ENCODE measurements around the gene AGBL4.

Gene AGBL4

DNA sequence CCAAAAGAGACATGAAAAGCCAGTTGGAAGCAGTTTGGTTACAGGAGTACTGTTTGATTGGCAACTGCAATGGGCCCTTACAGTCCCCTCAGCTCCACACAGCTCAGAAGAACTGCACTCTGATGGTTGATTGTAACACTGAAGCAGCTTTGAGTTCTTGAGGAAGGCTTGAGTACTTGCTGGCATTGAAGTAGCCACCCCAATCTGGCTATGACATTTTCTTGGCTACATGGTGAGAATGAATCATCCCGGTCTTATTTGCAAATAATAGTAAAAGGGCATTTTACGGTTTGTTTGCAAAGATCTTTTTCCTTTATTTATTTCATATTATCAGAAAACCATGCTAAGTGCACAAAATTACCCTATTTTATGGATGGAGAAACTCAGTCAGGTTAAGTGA, 1087.3 kb downstream of the AGBL4 start:
- peaks cover 0 to 12% (median 0%) of the 10 kb centered on the region in 5 donors for H3K4me1 ChIP-seq (ENCODE audit: control insufficient read depth in 5 of 5, insufficient read depth in 5 of 5, low read length in 5 of 5)
- no peak overlapping the region for H3K4me3 ChIP-seq (ENCODE audit: low read depth in 1 of 5, low read length in 5 of 5)
- H3K27me3 ChIP-seq (ENCODE audit: control insufficient read depth in 5 of 5, insufficient read depth in 4 of 5, low read length in 5 of 5), result no peaks in the 10 kb centered on the region
- H3K9me3 ChIP-seq (ENCODE audit: control insufficient read depth in 5 of 5, low read length in 5 of 5), result no peaks in the 10 kb centered on the region
- H3K9ac ChIP-seq (ENCODE audit: low read length in 5 of 5), result no peak overlapping the region
- H3K36me3 ChIP-seq (ENCODE audit: control insufficient read depth in 5 of 5, insufficient read depth in 5 of 5, low read length in 5 of 5), result no peaks in the 10 kb centered on the region
- no peak overlapping the region for H3K27ac ChIP-seq (ENCODE audit: low read depth, low read length)

DNA sequence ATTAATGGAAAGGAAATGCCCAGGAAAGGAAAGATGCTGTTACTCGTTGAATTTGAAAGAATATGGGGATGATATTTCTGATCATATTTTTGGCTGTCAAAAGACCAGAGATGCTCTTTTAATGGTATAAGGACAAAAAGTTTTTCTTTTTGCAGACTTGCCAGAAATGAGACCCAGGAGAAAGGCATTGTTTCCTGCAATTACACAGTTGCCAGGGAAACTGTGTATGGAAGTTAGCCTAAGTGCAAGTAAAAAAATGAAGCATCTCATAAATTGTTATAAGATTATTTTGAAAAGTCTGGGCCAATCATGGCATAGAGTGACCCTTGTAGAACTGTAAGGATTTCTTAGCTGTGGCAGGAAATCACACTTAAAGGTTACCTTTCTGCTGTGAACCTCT, 1091.4 kb downstream of the AGBL4 start:
- H3K27me3 ChIP-seq (ENCODE audit: control insufficient read depth in 5 of 5, insufficient read depth in 4 of 5, low read length in 5 of 5), result no peaks in the 10 kb centered on the region
- H3K4me3 ChIP-seq (ENCODE audit: low read depth in 1 of 5, low read length in 5 of 5), result no peak overlapping the region
- no peak overlapping the region for H3K27ac ChIP-seq (ENCODE audit: low read depth, low read length)
- no peaks in the 10 kb centered on the region for H3K36me3 ChIP-seq (ENCODE audit: control insufficient read depth in 5 of 5, insufficient read depth in 5 of 5, low read length in 5 of 5)
- peaks cover 0 to 35% (median 3%) of the 10 kb centered on the region in 5 donors for H3K4me1 ChIP-seq (ENCODE audit: control insufficient read depth in 5 of 5, insufficient read depth in 5 of 5, low read length in 5 of 5)
- H3K9me3 ChIP-seq (ENCODE audit: control insufficient read depth in 5 of 5, low read length in 5 of 5), result no peaks in the 10 kb centered on the region
- no peak overlapping the region for H3K9ac ChIP-seq (ENCODE audit: low read length in 5 of 5)

- no peaks in the 10 kb centered on the region for H3K36me3 ChIP-seq (ENCODE audit: control insufficient read depth in 5 of 5, insufficient read depth in 5 of 5, low read length in 5 of 5)
- H3K4me3 ChIP-seq (ENCODE audit: low read depth in 1 of 5, low read length in 5 of 5), result no peak overlapping the region
- H3K27ac ChIP-seq (ENCODE audit: low read depth, low read length), result no peak overlapping the region
- no peaks in the 10 kb centered on the region for H3K27me3 ChIP-seq (ENCODE audit: control insufficient read depth in 5 of 5, insufficient read depth in 4 of 5, low read length in 5 of 5)
- peaks cover 0 to 35% (median 3%) of the 10 kb centered on the region in 5 donors for H3K4me1 ChIP-seq (ENCODE audit: control insufficient read depth in 5 of 5, insufficient read depth in 5 of 5, low read length in 5 of 5)
- H3K9me3 ChIP-seq (ENCODE audit: control insufficient read depth in 5 of 5, low read length in 5 of 5), result no peaks in the 10 kb centered on the region
- no peak overlapping the region for H3K9ac ChIP-seq (ENCODE audit: low read length in 5 of 5)
Observed at GRCh38 chr1:48931506-48932192, 1092.1 kb downstream of the AGBL4 start.

DNA sequence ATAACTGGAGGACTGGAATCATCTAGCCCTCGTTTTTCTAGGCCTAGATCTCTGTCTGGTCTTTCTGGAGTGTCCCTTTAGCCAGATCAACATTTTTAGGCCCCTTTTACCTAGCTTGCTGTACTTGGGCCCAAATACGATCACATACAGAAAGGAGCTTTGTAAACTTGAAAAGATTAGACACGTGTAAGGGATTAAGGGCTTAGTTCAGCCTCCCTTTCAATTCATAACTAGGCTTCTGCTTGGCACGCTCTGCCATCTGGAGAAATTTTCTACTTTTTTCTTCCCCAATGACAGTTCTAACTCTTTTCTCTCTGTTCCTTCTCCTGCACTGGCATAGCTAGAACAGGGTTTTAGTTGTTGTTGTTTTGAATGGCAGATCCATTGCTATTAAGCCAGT, 1093.7 kb downstream of the AGBL4 start:
- H3K9me3 ChIP-seq (ENCODE audit: control insufficient read depth in 5 of 5, low read length in 5 of 5), result no peaks in the 10 kb centered on the region
- H3K36me3 ChIP-seq (ENCODE audit: control insufficient read depth in 5 of 5, insufficient read depth in 5 of 5, low read length in 5 of 5), result no peaks in the 10 kb centered on the region
- H3K9ac ChIP-seq (ENCODE audit: low read length in 5 of 5), result no peak overlapping the region
- no peak overlapping the region for H3K27ac ChIP-seq (ENCODE audit: low read depth, low read length)
- no peak overlapping the region for H3K4me3 ChIP-seq (ENCODE audit: low read depth in 1 of 5, low read length in 5 of 5)
- H3K4me1 ChIP-seq (ENCODE audit: control insufficient read depth in 5 of 5, insufficient read depth in 5 of 5, low read length in 5 of 5), result peaks cover 0 to 35% (median 3%) of the 10 kb centered on the region in 5 donors
- no peaks in the 10 kb centered on the region for H3K27me3 ChIP-seq (ENCODE audit: control insufficient read depth in 5 of 5, insufficient read depth in 4 of 5, low read length in 5 of 5)

DNA sequence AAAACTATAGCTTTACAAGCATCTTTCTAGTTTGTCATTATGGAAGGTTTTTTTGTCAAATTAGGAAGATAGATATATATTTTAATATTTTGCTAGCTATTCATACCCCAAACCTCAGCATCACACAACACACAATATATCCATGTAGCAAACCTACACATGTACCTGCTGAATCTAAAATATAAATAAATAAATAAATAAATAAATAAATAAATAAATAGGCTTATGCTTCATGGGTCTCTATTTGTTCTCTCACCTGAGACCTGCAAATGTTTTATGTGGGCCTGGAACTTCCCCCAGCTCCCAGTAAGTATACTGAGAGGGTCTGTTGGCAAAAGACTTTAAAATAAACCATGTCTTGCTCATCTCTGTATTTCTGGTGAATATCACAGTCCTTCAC, 1099.7 kb downstream of the AGBL4 start:
- no peak overlapping the region for H3K4me3 ChIP-seq (ENCODE audit: low read depth in 1 of 5, low read length in 5 of 5)
- H3K4me1 ChIP-seq (ENCODE audit: control insufficient read depth in 5 of 5, insufficient read depth in 5 of 5, low read length in 5 of 5), result peaks cover 0 to 8% (median 0%) of the 10 kb centered on the region in 5 donors
- H3K27ac ChIP-seq (ENCODE audit: low read depth, low read length), result no peak overlapping the region
- no peaks in the 10 kb centered on the region for H3K36me3 ChIP-seq (ENCODE audit: control insufficient read depth in 5 of 5, insufficient read depth in 5 of 5, low read length in 5 of 5)
- no peak overlapping the region for H3K9ac ChIP-seq (ENCODE audit: low read length in 5 of 5)
- no peaks in the 10 kb centered on the region for H3K27me3 ChIP-seq (ENCODE audit: control insufficient read depth in 5 of 5, insufficient read depth in 4 of 5, low read length in 5 of 5)
- H3K9me3 ChIP-seq (ENCODE audit: control insufficient read depth in 5 of 5, low read length in 5 of 5), result no peaks in the 10 kb centered on the region

GRCh38 chr1:48923116-48923515, 1100.6 kb downstream of the AGBL4 start:
- Histone ChIP-seq H3K9me3 (ENCODE audit: control insufficient read depth in 5 of 5, low read length in 5 of 5) (no peaks in the 10 kb centered on the region), H3K4me1 (ENCODE audit: control insufficient read depth in 5 of 5, insufficient read depth in 5 of 5, low read length in 5 of 5) (peaks cover 0 to 8% (median 0%) of the 10 kb centered on the region in 5 donors), H3K4me3 (ENCODE audit: low read depth in 1 of 5, low read length in 5 of 5) (no peak overlapping the region), H3K27ac (ENCODE audit: low read depth, low read length) (no peak overlapping the region), H3K9ac (ENCODE audit: low read length in 5 of 5) (no peak overlapping the region), H3K27me3 (ENCODE audit: control insufficient read depth in 5 of 5, insufficient read depth in 4 of 5, low read length in 5 of 5) (no peaks in the 10 kb centered on the region), H3K36me3 (ENCODE audit: control insufficient read depth in 5 of 5, insufficient read depth in 5 of 5, low read length in 5 of 5) (no peaks in the 10 kb centered on the region)

DNA sequence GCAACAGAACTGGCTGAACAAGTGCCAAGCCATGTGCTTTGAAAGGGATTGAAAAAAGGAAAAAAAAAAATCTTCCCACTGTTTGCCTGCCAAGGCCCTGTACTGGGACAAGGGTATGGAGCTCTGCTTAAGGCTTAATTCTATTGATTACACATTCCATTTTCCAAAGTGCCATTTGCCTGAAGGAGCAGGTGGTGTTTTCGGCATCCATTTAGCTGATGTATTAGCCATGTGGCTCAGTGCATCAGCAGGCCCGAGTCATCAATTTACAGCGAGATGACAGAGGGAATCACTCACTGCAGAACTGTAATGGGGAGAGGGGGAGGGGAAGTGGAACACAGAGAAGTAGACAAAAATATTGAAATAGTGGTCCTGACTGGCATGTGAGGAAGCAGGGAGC, 1102.9 kb downstream of the AGBL4 start:
- H3K9ac ChIP-seq (ENCODE audit: low read length in 5 of 5), result no peak overlapping the region
- H3K27ac ChIP-seq (ENCODE audit: low read depth, low read length), result no peak overlapping the region
- no peaks in the 10 kb centered on the region for H3K36me3 ChIP-seq (ENCODE audit: control insufficient read depth in 5 of 5, insufficient read depth in 5 of 5, low read length in 5 of 5)
- no peak overlapping the region for H3K4me3 ChIP-seq (ENCODE audit: low read depth in 1 of 5, low read length in 5 of 5)
- peaks cover 0 to 8% (median 4%) of the 10 kb centered on the region in 5 donors for H3K4me1 ChIP-seq (ENCODE audit: control insufficient read depth in 5 of 5, insufficient read depth in 5 of 5, low read length in 5 of 5)
- H3K9me3 ChIP-seq (ENCODE audit: control insufficient read depth in 5 of 5, low read length in 5 of 5), result no peaks in the 10 kb centered on the region
- H3K27me3 ChIP-seq (ENCODE audit: control insufficient read depth in 5 of 5, insufficient read depth in 4 of 5, low read length in 5 of 5), result no peaks in the 10 kb centered on the region

- Histone ChIP-seq H3K9ac (ENCODE audit: low read length in 5 of 5) (no peak overlapping the region), H3K4me1 (ENCODE audit: control insufficient read depth in 5 of 5, insufficient read depth in 5 of 5, low read length in 5 of 5) (peaks cover 0 to 8% (median 5%) of the 10 kb centered on the region in 5 donors), H3K36me3 (ENCODE audit: control insufficient read depth in 5 of 5, insufficient read depth in 5 of 5, low read length in 5 of 5) (no peaks in the 10 kb centered on the region), H3K4me3 (ENCODE audit: low read depth in 1 of 5, low read length in 5 of 5) (no peak overlapping the region), H3K27me3 (ENCODE audit: control insufficient read depth in 5 of 5, insufficient read depth in 4 of 5, low read length in 5 of 5) (no peaks in the 10 kb centered on the region), H3K27ac (ENCODE audit: low read depth, low read length) (no peak overlapping the region), H3K9me3 (ENCODE audit: control insufficient read depth in 5 of 5, low read length in 5 of 5) (no peaks in the 10 kb centered on the region)
Observed at GRCh38 chr1:48917901-48918603, 1105.7 kb downstream of the AGBL4 start.

DNA sequence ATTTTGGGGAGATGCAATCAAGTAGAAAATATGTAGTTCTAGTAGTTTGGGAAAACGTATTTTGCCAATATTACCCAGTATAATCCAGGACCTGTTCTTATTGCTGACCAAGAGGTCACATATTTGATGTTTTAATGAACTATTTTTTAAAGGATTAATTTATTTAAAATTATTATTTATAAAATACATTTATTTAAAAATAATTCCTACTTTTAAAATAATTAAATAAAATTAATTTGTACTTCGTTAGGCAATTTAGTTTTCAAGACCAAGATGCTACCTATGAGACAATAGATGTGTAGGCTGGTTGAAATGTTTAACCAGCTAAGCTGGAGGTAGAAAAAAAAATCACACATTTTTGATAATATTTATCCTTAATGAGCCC, 1106.7 kb downstream of the AGBL4 start:
- Histone ChIP-seq H3K4me1 (ENCODE audit: control insufficient read depth in 5 of 5, insufficient read depth in 5 of 5, low read length in 5 of 5) (peaks cover 0 to 8% (median 5%) of the 10 kb centered on the region in 5 donors), H3K9me3 (ENCODE audit: control insufficient read depth in 5 of 5, low read length in 5 of 5) (no peaks in the 10 kb centered on the region), H3K27ac (ENCODE audit: low read depth, low read length) (no peak overlapping the region), H3K27me3 (ENCODE audit: control insufficient read depth in 5 of 5, insufficient read depth in 4 of 5, low read length in 5 of 5) (peaks cover 0 to 3% (median 0%) of the 10 kb centered on the region in 5 donors), H3K36me3 (ENCODE audit: control insufficient read depth in 5 of 5, insufficient read depth in 5 of 5, low read length in 5 of 5) (no peaks in the 10 kb centered on the region), H3K4me3 (ENCODE audit: low read depth in 1 of 5, low read length in 5 of 5) (no peak overlapping the region), H3K9ac (ENCODE audit: low read length in 5 of 5) (no peak overlapping the region)
